Measurements from ENCODE around the gene PAXIP1.

The PAXIP1 gene

DNA sequence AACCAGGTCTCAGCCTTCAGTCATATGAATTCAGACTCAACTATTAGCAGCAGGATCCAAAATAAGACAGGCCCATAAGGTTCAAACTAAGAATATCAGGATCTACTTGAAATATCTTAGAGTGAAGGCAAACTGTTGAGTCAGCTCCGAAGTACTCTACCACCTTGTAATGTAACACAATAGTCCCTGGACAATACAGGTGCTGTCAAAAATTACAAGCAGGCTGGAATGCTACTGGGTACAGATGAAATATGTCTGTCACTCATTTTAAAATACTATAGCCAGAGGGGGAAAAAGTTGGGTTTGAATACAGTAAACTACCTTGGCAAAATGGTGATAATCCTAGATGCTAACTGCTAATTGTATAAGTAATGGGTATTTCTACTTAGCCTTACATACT is 6.8 kb downstream of the PAXIP1 start:
- H4K8ac ChIP-seq (ENCODE audit: low read depth, low read length) = no peak overlapping the region
- H3K9ac ChIP-seq (ENCODE audit: low read length) = no peak overlapping the region
- H3K79me2 ChIP-seq (ENCODE audit: control insufficient read depth, insufficient read depth, low read length) = peaks cover 21% of the 10 kb centered on the region
- no peak for DNase-seq
- H3K36me3 ChIP-seq (ENCODE audit: control insufficient read depth, insufficient read depth, low read length) = no peaks in the 10 kb centered on the region
- H2BK15ac ChIP-seq (replicated peaks; ENCODE audit: low read depth) = no peak overlapping the region
- no peak overlapping the region for H3K4me3 ChIP-seq (ENCODE audit: low read length)
- no peaks in the 10 kb centered on the region for H3K27me3 ChIP-seq (ENCODE audit: insufficient read depth, low read length, poor library complexity)
- WGBS (ENCODE audit: extremely low coverage, insufficient coverage, low lambda C conversion rate) = no CpG with 5 or more reads among the region's 1 CpG
- H3K56ac ChIP-seq (ENCODE audit: low read length) = no peak overlapping the region
- no peak overlapping the region for H2BK120ac ChIP-seq (ENCODE audit: low read depth, low read length)
- H3K4ac ChIP-seq (ENCODE audit: low read depth, low read length) = no peak overlapping the region
- peaks cover 23% of the 10 kb centered on the region for H3K79me1 ChIP-seq (ENCODE audit: low read length)
- no peak overlapping the region for H2AK5ac ChIP-seq (ENCODE audit: low read length)
- no peak overlapping the region for H3K27ac ChIP-seq (ENCODE audit: low read depth, low read length)
- no peak overlapping the region for H4K5ac ChIP-seq (ENCODE audit: low read length)
- no peak overlapping the region for H3K4me2 ChIP-seq (ENCODE audit: low read length)
- H3K4me1 ChIP-seq (ENCODE audit: control insufficient read depth, low read depth, low read length) = peaks cover 11% of the 10 kb centered on the region
- H2BK5ac ChIP-seq (ENCODE audit: low read length) = no peak overlapping the region
- no peak overlapping the region for H3K23ac ChIP-seq (ENCODE audit: low read length)
- H3K18ac ChIP-seq (ENCODE audit: low read length) = no peak overlapping the region

DNA sequence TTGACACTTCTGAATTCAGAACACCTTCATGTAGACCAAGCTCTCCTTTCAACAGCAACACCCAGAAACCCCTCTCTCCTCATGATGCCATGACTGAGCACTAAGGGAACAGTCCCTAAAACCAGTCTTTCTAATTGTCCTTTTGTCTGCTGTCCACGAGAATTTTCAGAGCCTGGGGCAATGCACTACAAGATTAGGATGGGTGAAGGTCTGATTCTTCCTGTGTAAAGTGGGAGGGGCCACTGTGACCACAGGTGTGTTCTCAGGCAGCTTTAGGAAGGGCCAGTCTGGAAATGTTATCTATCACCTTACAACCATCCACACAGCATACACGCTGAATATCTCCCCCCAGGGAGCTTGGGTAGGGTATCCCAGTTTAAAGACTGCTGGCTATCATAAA is 7.9 kb downstream of the PAXIP1 start:
- Histone ChIP-seq H3K23ac (ENCODE audit: low read length) (no peak overlapping the region), H3K9ac (ENCODE audit: low read length) (no peak overlapping the region), H2AK5ac (ENCODE audit: low read length) (no peak overlapping the region), H3K79me1 (ENCODE audit: low read length) (peaks cover 15% of the 10 kb centered on the region), H3K4ac (ENCODE audit: low read depth, low read length) (no peak overlapping the region), H3K27ac (ENCODE audit: low read depth, low read length) (no peak overlapping the region), H3K36me3 (ENCODE audit: control insufficient read depth, insufficient read depth, low read length) (no peaks in the 10 kb centered on the region), H4K5ac (ENCODE audit: low read length) (no peak overlapping the region), H2BK5ac (ENCODE audit: low read length) (no peak overlapping the region), H3K56ac (ENCODE audit: low read length) (no peak overlapping the region), H2BK15ac (replicated peaks; ENCODE audit: low read depth) (no peak overlapping the region), H3K79me2 (ENCODE audit: control insufficient read depth, insufficient read depth, low read length) (peaks cover 10% of the 10 kb centered on the region), H4K8ac (ENCODE audit: low read depth, low read length) (no peak overlapping the region), H3K4me3 (ENCODE audit: low read length) (no peak overlapping the region), H3K4me1 (ENCODE audit: control insufficient read depth, low read depth, low read length) (peaks cover 11% of the 10 kb centered on the region), H2BK120ac (ENCODE audit: low read depth, low read length) (no peak overlapping the region), H3K4me2 (ENCODE audit: low read length) (no peak overlapping the region), H3K27me3 (ENCODE audit: insufficient read depth, low read length, poor library complexity) (no peaks in the 10 kb centered on the region), H3K18ac (ENCODE audit: low read length) (no peak overlapping the region)
- WGBS (ENCODE audit: extremely low coverage, insufficient coverage, low lambda C conversion rate) = no CpG with 5 or more reads among the region's 2 CpGs
- peak; percentile 50 for DNase-seq

DNA sequence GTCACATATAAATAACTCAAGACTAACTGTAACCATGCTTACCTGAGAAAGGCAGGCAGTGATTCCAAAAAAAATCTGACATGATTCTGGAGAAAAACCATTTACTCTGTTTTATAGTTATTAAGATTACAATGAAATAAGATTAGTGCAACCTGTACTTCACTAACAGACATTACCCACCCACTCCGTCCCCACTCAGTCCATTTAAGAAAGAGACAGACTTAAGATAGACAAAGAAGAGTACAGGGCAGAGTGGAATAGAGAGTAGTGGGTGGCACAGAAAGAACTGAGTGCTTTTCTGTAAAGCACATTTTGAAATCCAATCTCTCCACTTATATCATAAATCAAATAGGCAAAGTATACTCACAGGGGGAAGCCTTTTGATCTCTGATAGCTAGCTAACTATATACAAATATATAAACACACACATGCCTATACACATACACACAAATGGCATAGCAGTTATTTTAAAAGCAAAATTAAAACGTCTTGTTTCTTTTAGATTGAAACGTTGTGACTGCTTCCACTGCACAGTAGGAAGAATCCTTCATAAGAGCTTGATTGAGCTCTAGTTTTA is 11.9 kb downstream of the PAXIP1 start:
- Histone ChIP-seq H2BK5ac (ENCODE audit: low read length) (no peak overlapping the region), H3K27me3 (ENCODE audit: insufficient read depth, low read length, poor library complexity) (no peaks in the 10 kb centered on the region), H3K4me1 (ENCODE audit: control insufficient read depth, low read depth, low read length) (peaks cover 2% of the 10 kb centered on the region), H3K79me2 (ENCODE audit: control insufficient read depth, insufficient read depth, low read length) (no peaks in the 10 kb centered on the region), H2BK120ac (ENCODE audit: low read depth, low read length) (no peak overlapping the region), H4K5ac (ENCODE audit: low read length) (no peak overlapping the region), H3K4ac (ENCODE audit: low read depth, low read length) (no peak overlapping the region), H3K18ac (ENCODE audit: low read length) (no peak overlapping the region), H3K4me3 (ENCODE audit: low read length) (no peak overlapping the region), H3K56ac (ENCODE audit: low read length) (no peak overlapping the region), H4K8ac (ENCODE audit: low read depth, low read length) (no peak overlapping the region), H3K9ac (ENCODE audit: low read length) (no peak overlapping the region), H3K23ac (ENCODE audit: low read length) (no peak overlapping the region), H3K79me1 (ENCODE audit: low read length) (peaks cover 9% of the 10 kb centered on the region), H2AK5ac (ENCODE audit: low read length) (no peak overlapping the region), H3K36me3 (ENCODE audit: control insufficient read depth, insufficient read depth, low read length) (no peaks in the 10 kb centered on the region), H3K4me2 (ENCODE audit: low read length) (no peak overlapping the region), H3K27ac (ENCODE audit: low read depth, low read length) (no peak overlapping the region), H2BK15ac (replicated peaks; ENCODE audit: low read depth) (no peak overlapping the region)
- no peak for DNase-seq
- WGBS (ENCODE audit: extremely low coverage, insufficient coverage, low lambda C conversion rate) = no CpG with 5 or more reads among the region's 3 CpGs

DNA sequence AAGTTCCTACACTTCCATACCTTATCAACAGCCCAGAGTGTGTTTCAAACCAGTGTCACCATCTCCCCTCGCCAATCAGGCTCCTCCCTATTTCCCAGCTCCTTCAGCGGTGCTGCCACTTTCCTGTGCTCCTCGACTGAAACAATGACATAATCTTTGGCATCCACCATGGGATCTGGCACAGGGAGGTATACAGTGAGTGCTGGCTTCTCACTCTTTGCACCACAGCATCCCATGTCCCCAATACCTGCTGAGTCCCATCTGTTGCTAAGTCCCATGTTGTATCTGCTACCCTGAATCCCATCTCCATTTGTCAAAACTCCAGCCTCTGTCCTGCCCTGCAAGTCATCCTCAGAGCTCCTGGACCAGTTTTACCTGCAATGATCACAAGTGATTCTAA is 15.4 kb downstream of the PAXIP1 start:
- no peak for DNase-seq
- H3K9ac ChIP-seq (ENCODE audit: low read length) = no peak overlapping the region
- no peak overlapping the region for H2BK120ac ChIP-seq (ENCODE audit: low read depth, low read length)
- no peak overlapping the region for H3K27ac ChIP-seq (ENCODE audit: low read depth, low read length)
- H2AK5ac ChIP-seq (ENCODE audit: low read length) = no peak overlapping the region
- no peaks in the 10 kb centered on the region for H3K4me1 ChIP-seq (ENCODE audit: control insufficient read depth, low read depth, low read length)
- H2BK15ac ChIP-seq (replicated peaks; ENCODE audit: low read depth) = no peak overlapping the region
- H4K5ac ChIP-seq (ENCODE audit: low read length) = no peak overlapping the region
- H3K18ac ChIP-seq (ENCODE audit: low read length) = no peak overlapping the region
- H3K4me3 ChIP-seq (ENCODE audit: low read length) = no peak overlapping the region
- H3K4ac ChIP-seq (ENCODE audit: low read depth, low read length) = no peak overlapping the region
- H4K8ac ChIP-seq (ENCODE audit: low read depth, low read length) = no peak overlapping the region
- WGBS (ENCODE audit: extremely low coverage, insufficient coverage, low lambda C conversion rate) = no CpG with 5 or more reads among the region's 3 CpGs
- H3K23ac ChIP-seq (ENCODE audit: low read length) = no peak overlapping the region
- peaks cover 8% of the 10 kb centered on the region for H3K79me1 ChIP-seq (ENCODE audit: low read length)
- no peaks in the 10 kb centered on the region for H3K27me3 ChIP-seq (ENCODE audit: insufficient read depth, low read length, poor library complexity)
- no peak overlapping the region for H2BK5ac ChIP-seq (ENCODE audit: low read length)
- no peak overlapping the region for H3K56ac ChIP-seq (ENCODE audit: low read length)
- H3K4me2 ChIP-seq (ENCODE audit: low read length) = no peak overlapping the region
- H3K79me2 ChIP-seq (ENCODE audit: control insufficient read depth, insufficient read depth, low read length) = no peaks in the 10 kb centered on the region
- H3K36me3 ChIP-seq (ENCODE audit: control insufficient read depth, insufficient read depth, low read length) = no peaks in the 10 kb centered on the region

DNA sequence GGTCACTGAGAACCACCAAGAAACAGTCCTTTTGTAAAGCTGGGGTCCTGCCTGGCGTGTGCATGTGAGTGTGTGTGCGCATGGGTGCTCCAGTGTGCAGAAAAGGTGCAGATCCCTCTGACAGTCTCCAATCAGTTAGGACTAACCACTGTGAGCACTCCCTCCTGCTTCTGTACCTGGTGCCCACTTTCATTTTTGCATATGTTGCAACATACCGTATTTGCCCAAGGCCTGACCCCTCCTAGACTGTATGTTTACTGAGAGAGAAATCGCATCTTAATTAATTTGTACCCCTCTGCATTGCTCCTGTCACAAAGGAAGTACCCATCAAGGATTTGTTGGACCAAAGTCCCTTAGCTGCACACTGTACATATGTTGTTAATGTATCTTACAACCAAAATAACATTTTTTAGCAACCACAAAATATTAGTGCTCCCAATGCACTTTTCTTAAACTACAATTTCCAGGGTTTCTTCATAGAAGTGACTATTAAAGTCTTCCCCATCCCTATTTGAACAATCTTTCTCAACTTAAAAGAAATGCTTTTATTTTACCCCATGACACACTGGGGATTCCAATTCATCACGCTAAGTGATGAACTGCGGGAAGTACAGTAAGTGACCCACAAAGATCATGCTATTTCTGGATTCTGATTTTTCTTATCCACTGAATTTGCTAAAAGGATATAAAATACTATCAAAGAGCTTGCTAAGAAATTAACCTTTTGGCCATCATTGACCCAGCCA is 16.6 kb downstream of the PAXIP1 start:
- no peak overlapping the region for H2BK15ac ChIP-seq (replicated peaks; ENCODE audit: low read depth)
- H3K36me3 ChIP-seq (ENCODE audit: control insufficient read depth, insufficient read depth, low read length) = no peaks in the 10 kb centered on the region
- no peaks in the 10 kb centered on the region for H3K79me2 ChIP-seq (ENCODE audit: control insufficient read depth, insufficient read depth, low read length)
- no peak overlapping the region for H3K4me2 ChIP-seq (ENCODE audit: low read length)
- no peak overlapping the region for H3K18ac ChIP-seq (ENCODE audit: low read length)
- no peak overlapping the region for H3K9ac ChIP-seq (ENCODE audit: low read length)
- no peak overlapping the region for H2BK5ac ChIP-seq (ENCODE audit: low read length)
- no peak for DNase-seq
- H3K56ac ChIP-seq (ENCODE audit: low read length) = no peak overlapping the region
- no peaks in the 10 kb centered on the region for H3K4me1 ChIP-seq (ENCODE audit: control insufficient read depth, low read depth, low read length)
- H4K5ac ChIP-seq (ENCODE audit: low read length) = no peak overlapping the region
- no peak overlapping the region for H2BK120ac ChIP-seq (ENCODE audit: low read depth, low read length)
- H4K8ac ChIP-seq (ENCODE audit: low read depth, low read length) = no peak overlapping the region
- H3K27me3 ChIP-seq (ENCODE audit: insufficient read depth, low read length, poor library complexity) = no peaks in the 10 kb centered on the region
- peaks cover 8% of the 10 kb centered on the region for H3K79me1 ChIP-seq (ENCODE audit: low read length)
- no peak overlapping the region for H3K27ac ChIP-seq (ENCODE audit: low read depth, low read length)
- no CpG with 5 or more reads among the region's 6 CpGs for WGBS (ENCODE audit: extremely low coverage, insufficient coverage, low lambda C conversion rate)
- no peak overlapping the region for H3K4ac ChIP-seq (ENCODE audit: low read depth, low read length)
- no peak overlapping the region for H3K4me3 ChIP-seq (ENCODE audit: low read length)
- no peak overlapping the region for H2AK5ac ChIP-seq (ENCODE audit: low read length)
- H3K23ac ChIP-seq (ENCODE audit: low read length) = no peak overlapping the region

DNA sequence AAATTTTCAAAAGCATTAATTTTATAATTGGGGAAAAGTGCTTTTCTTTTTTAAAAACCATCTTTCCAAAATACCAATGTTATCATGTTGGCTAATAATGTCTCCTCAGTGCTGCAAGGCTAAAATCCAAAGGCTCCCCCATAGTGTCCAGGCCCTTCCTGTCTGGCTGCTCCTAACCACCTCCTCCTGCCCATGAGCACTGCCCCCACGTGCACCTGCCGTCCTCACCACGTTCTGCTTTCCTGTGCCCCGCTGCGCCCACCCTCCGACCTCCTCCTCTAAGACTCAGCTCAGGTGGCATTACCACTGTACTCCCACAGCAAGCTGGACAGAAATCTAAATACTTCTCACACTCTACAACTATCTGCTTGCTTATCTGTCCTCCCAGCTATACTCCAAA is 17.7 kb downstream of the PAXIP1 start:
- Histone ChIP-seq H3K27ac (ENCODE audit: low read depth, low read length) (no peak overlapping the region), H3K79me2 (ENCODE audit: control insufficient read depth, insufficient read depth, low read length) (no peaks in the 10 kb centered on the region), H4K5ac (ENCODE audit: low read length) (no peak overlapping the region), H3K27me3 (ENCODE audit: insufficient read depth, low read length, poor library complexity) (no peaks in the 10 kb centered on the region), H2BK15ac (replicated peaks; ENCODE audit: low read depth) (no peak overlapping the region), H3K4ac (ENCODE audit: low read depth, low read length) (no peak overlapping the region), H2BK120ac (ENCODE audit: low read depth, low read length) (no peak overlapping the region), H4K8ac (ENCODE audit: low read depth, low read length) (no peak overlapping the region), H3K4me1 (ENCODE audit: control insufficient read depth, low read depth, low read length) (no peaks in the 10 kb centered on the region), H3K56ac (ENCODE audit: low read length) (no peak overlapping the region), H3K4me2 (ENCODE audit: low read length) (no peak overlapping the region), H3K9ac (ENCODE audit: low read length) (no peak overlapping the region), H2BK5ac (ENCODE audit: low read length) (no peak overlapping the region), H3K23ac (ENCODE audit: low read length) (no peak overlapping the region), H3K36me3 (ENCODE audit: control insufficient read depth, insufficient read depth, low read length) (no peaks in the 10 kb centered on the region), H3K79me1 (ENCODE audit: low read length) (peaks cover 8% of the 10 kb centered on the region), H3K4me3 (ENCODE audit: low read length) (no peak overlapping the region), H3K18ac (ENCODE audit: low read length) (no peak overlapping the region), H2AK5ac (ENCODE audit: low read length) (no peak overlapping the region)
- DNase-seq = no peak
- no CpG with 5 or more reads among the region's 6 CpGs for WGBS (ENCODE audit: extremely low coverage, insufficient coverage, low lambda C conversion rate)
